GM21737 (cell line): ENCODE results near the gene PCSK6.
"Not testable (repeated sequence)": the region's sequence is repeated elsewhere in the genome, so short reads cannot be mapped to it uniquely, and the experiment has no call there.

ENCODE experiments used
- ATAC-seq: cut with Tn5 transposase; IDR thresholded peaks from one replicate; pipeline ENCODE4 v1.9.1; 2021; ENCODE audit warnings: mild to moderate bottlenecking, moderate library complexity; ENCODE audit not compliant: unreplicated experiment

The PCSK6 gene

GRCh38 chr15:101384276-101384675 lies 105.2 kb downstream of the PCSK6 start:
- no peak for ATAC-seq

- no peak for ATAC-seq
Observed at GRCh38 chr15:101382544-101382943, 107.0 kb downstream of the PCSK6 start.

- no peak for ATAC-seq
Observed at GRCh38 chr15:101381671-101382212, 107.8 kb downstream of the PCSK6 start.

- ATAC-seq = no peak
Observed at GRCh38 chr15:101380146-101380545, 109.4 kb downstream of the PCSK6 start.

- ATAC-seq = no peak
Observed at GRCh38 chr15:101379647-101380046, 109.9 kb downstream of the PCSK6 start.

- ATAC-seq = no peak
Observed at GRCh38 chr15:101378879-101379278, 110.6 kb downstream of the PCSK6 start.

GRCh38 chr15:101378171-101378755 lies 111.2 kb downstream of the PCSK6 start:
- no peak for ATAC-seq

- no peak for ATAC-seq
Observed at GRCh38 chr15:101376615-101377395, 112.7 kb downstream of the PCSK6 start.

GRCh38 chr15:101375006-101375405 lies 114.5 kb downstream of the PCSK6 start:
- ATAC-seq = not testable (repeated sequence)

GRCh38 chr15:101374326-101374725 lies 115.2 kb downstream of the PCSK6 start:
- ATAC-seq = no peak

- no peak for ATAC-seq
Observed at GRCh38 chr15:101373577-101373976, 115.9 kb downstream of the PCSK6 start.

- ATAC-seq = no peak
Observed at GRCh38 chr15:101372960-101373525, 116.5 kb downstream of the PCSK6 start.

- no peak for ATAC-seq
Observed at GRCh38 chr15:101372149-101372577, 117.3 kb downstream of the PCSK6 start.

GRCh38 chr15:101371519-101371918 lies 118.0 kb downstream of the PCSK6 start:
- no peak for ATAC-seq

GRCh38 chr15:101371081-101371480 lies 118.4 kb downstream of the PCSK6 start:
- ATAC-seq = no peak

- ATAC-seq = no peak
Observed at GRCh38 chr15:101370330-101371024, 119.0 kb downstream of the PCSK6 start.

GRCh38 chr15:101369676-101370075 lies 119.8 kb downstream of the PCSK6 start:
- no peak for ATAC-seq

- no peak for ATAC-seq
Observed at GRCh38 chr15:101368861-101369642, 120.5 kb downstream of the PCSK6 start.

GRCh38 chr15:101368086-101368780 lies 121.3 kb downstream of the PCSK6 start:
- no peak for ATAC-seq

- no peak for ATAC-seq
Observed at GRCh38 chr15:101366853-101367252, 122.7 kb downstream of the PCSK6 start.
